GM12878 (cell line): ENCODE measurements around the gene SFMBT1. TPM values are rescaled to one million over a fixed set of nuclear protein-coding genes. Genes with fewer than 3 reads are reported as not detected.

Experiments
- ATF7 ChIP-seq: fragments of 450-650 bp; IDR thresholded peaks from 2 replicates; pipeline ENCODE4 v1.6.1; 2016; ENCODE audit warnings: low read depth, mild to moderate bottlenecking
- BHLHE40 ChIP-seq, 2 experiments: fragments of 450-650 bp in 1 of 2; IDR thresholded peaks; 2 replicates each; pipeline ENCODE4 v1.6.1; 2011 to 2017; ENCODE audit warnings: low read depth in 2 of 2, borderline replicate concordance in 1 of 2, improper control_type of control experiment in 1 of 2, low read length in 1 of 2, mild to moderate bottlenecking in 1 of 2
- DPF2 ChIP-seq: fragments of 450-650 bp; IDR thresholded peaks from 2 replicates; pipeline ENCODE4 v1.6.1; 2017; ENCODE audit warnings: mild to moderate bottlenecking
- ESRRA ChIP-seq: IDR thresholded peaks from 2 replicates; pipeline ENCODE4 v1.6.1; 2012; ENCODE audit warnings: mild to moderate bottlenecking, low read length, improper control_type of control experiment
- HDGF ChIP-seq: fragments of 450-650 bp; IDR thresholded peaks from 2 replicates; pipeline ENCODE4 v1.6.1; 2016; ENCODE audit warnings: antibody characterized with exemption
- IKZF2 ChIP-seq, 2 experiments: fragments of 450-650 bp; IDR thresholded peaks; 2 replicates each; pipeline ENCODE4 v1.6.1; 2017; ENCODE audit warnings: mild to moderate bottlenecking in 2 of 2, moderate library complexity in 2 of 2
- JUND ChIP-seq: IDR thresholded peaks from 2 replicates; pipeline ENCODE4 v1.6.1; 2012; ENCODE audit warnings: low read depth, mild to moderate bottlenecking, low read length, improper control_type of control experiment, moderate library complexity
- MTA2 ChIP-seq: fragments of 450-650 bp; IDR thresholded peaks from 2 replicates; pipeline ENCODE4 v1.6.1; 2016; ENCODE audit warnings: low read depth, mild to moderate bottlenecking, moderate library complexity
- MXI1 ChIP-seq: fragments of 150-350 bp; IDR thresholded peaks from 2 replicates; pipeline ENCODE4 v1.6.1; 2011; ENCODE audit warnings: low read depth, mild to moderate bottlenecking, inconsistent platforms, low read length, improper control_type of control experiment
- RAD51 ChIP-seq: fragments of 450-650 bp; IDR thresholded peaks from 2 replicates; pipeline ENCODE4 v1.6.1; 2016; ENCODE audit warnings: moderate library complexity, mild to moderate bottlenecking, inconsistent platforms
- RB1 ChIP-seq: fragments of 450-650 bp; formaldehyde crosslinking; IDR thresholded peaks from 2 replicates; pipeline ENCODE4 v1.6.1; 2017; ENCODE audit warnings: mild to moderate bottlenecking, borderline replicate concordance
- RUNX3 ChIP-seq: IDR thresholded peaks from 2 replicates; pipeline ENCODE4 v1.6.1; 2012; ENCODE audit warnings: low read length, inconsistent platforms
- SIX5 ChIP-seq: IDR thresholded peaks from 2 replicates; pipeline ENCODE4 v1.6.1; 2011; ENCODE audit warnings: mild to moderate bottlenecking, low read depth, low read length, moderate library complexity; ENCODE audit not compliant: severe bottlenecking
- SMARCA5 ChIP-seq: fragments of 450-650 bp; IDR thresholded peaks from 2 replicates; pipeline ENCODE4 v1.6.1; 2017; ENCODE audit warnings: mild to moderate bottlenecking
- SRF ChIP-seq, 2 experiments: IDR thresholded peaks; 2 replicates each; pipeline ENCODE4 v1.6.1; 2011; ENCODE audit warnings: low read depth in 2 of 2, low read length in 2 of 2, mild to moderate bottlenecking in 1 of 2, moderate library complexity in 1 of 2
- TBL1XR1 ChIP-seq: IDR thresholded peaks from 2 replicates; pipeline ENCODE4 v1.6.1; 2012; ENCODE audit warnings: low read depth, low read length, improper control_type of control experiment
- YY1 ChIP-seq: IDR thresholded peaks from 2 replicates; pipeline ENCODE4 v1.6.1; 2011; ENCODE audit warnings: low read depth, mild to moderate bottlenecking, low read length
- ZNF384 ChIP-seq: IDR thresholded peaks from 2 replicates; pipeline ENCODE4 v1.6.1; 2012; ENCODE audit warnings: low read depth, mild to moderate bottlenecking, low read length, improper control_type of control experiment, borderline replicate concordance
- polyA plus RNA-seq, 11 experiments: library from polyadenylated mRNA; depleted of rRNA in 4 of 11; unstranded in 6 of 11; stranded (reverse) in 5 of 11; fragments of >200 nt; fragmentation: Nextera tagmentation in 4 of 11; fragmentation: Illumina TruSeq in 1 of 11; extraction: Ambion mirVana in 4 of 11; extraction: Trizol in 1 of 11; gene quantifications; 1 replicate in 1 of 11; 2 replicates in 10 of 11; pipeline versions ENCODE4 v1.2.1 to v1.2.3, GENCODE V29; 2011 to 2016; ENCODE audit warnings: inconsistent platforms in 2 of 11, missing spikeins in 2 of 11, low read depth in 1 of 11
- total RNA-seq, 4 experiments: library from RNA; depleted of rRNA in 3 of 4; stranded (reverse); fragments of >200 nt in 3 of 4; fragmentation: Illumina TruSeq in 1 of 4; extraction: Trizol in 1 of 4; gene quantifications; 2 replicates each; pipeline versions ENCODE4 v1.2.1 to v1.2.3, GENCODE V29; 2013 to 2021
- TF ChIP-seq, protein P1 (sequence below), 3 experiments: IDR thresholded peaks in 2 of 3; conservative IDR thresholded peaks in 1 of 3; 2 replicates each; pipeline ENCODE4 v1.5.1; 2011; ENCODE audit warnings: low read depth in 3 of 3, low read length in 3 of 3, mild to moderate bottlenecking in 3 of 3, control low read depth in 2 of 3, moderate library complexity in 2 of 3, inconsistent platforms in 1 of 3, mixed read lengths in 1 of 3; ENCODE audit not compliant: control insufficient read depth in 2 of 3, insufficient read depth in 1 of 3; ENCODE audit errors: extremely low read depth in 1 of 3
- TF ChIP-seq, protein P2 (sequence below): IDR thresholded peaks from 2 replicates; pipeline ENCODE4 v1.6.1; 2011; ENCODE audit warnings: low read depth, mild to moderate bottlenecking, low read length, moderate library complexity, borderline replicate concordance; ENCODE audit errors: extremely low read depth
- TF ChIP-seq, protein P3 (sequence below): IDR thresholded peaks from 2 replicates; pipeline ENCODE4 v1.6.1; 2012; ENCODE audit warnings: low read length, inconsistent platforms
- TF ChIP-seq, protein P4 (sequence below): fragments of 450-650 bp; IDR thresholded peaks from 2 replicates; pipeline ENCODE4 v1.6.1; 2017; ENCODE audit warnings: borderline replicate concordance
- TF ChIP-seq, protein P5 (sequence below): IDR thresholded peaks from 2 replicates; pipeline ENCODE4 v1.6.1; 2012; ENCODE audit warnings: low read depth, low read length, improper control_type of control experiment

Gene SFMBT1
- total and polyA plus RNA-seq, 10 of the 15 experiments (the other 5 are each of a cell fraction or from before 2014, with no cell fraction given): 3.2 to 19.5 (median 11.4) TPM

DNA sequence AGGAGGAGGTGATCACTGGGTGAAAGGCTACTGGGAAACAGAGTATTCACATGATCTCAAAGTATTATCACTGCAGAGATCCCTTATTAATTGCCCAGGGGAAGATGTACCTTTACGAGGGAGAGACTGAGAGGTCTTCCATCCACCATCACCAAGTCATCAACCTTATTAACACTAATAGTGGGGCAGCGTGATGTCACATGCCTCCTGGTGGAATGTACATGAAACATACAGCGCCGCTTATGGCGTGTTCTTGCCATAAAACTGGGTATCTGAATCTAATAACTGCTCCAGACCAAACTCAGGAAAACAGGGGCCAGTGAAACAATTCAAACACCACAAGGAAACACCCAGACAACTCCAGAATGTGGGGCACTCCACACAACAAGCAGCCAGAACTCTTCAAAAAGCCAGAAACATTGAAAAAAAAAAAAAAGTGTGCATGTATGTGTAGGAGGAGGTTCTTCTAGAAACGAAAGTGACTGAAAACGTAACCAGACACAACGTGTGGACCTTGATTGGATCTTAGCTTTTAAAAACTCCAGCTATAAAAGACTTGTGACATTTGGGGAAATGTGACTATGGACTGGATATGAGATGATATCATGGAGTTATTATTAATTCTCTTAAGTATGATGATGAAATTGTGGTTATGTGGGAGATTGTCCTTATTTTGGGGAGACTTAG is 153.1 kb downstream of the SFMBT1 start (continued):
- TF ChIP-seq, protein P1, sequence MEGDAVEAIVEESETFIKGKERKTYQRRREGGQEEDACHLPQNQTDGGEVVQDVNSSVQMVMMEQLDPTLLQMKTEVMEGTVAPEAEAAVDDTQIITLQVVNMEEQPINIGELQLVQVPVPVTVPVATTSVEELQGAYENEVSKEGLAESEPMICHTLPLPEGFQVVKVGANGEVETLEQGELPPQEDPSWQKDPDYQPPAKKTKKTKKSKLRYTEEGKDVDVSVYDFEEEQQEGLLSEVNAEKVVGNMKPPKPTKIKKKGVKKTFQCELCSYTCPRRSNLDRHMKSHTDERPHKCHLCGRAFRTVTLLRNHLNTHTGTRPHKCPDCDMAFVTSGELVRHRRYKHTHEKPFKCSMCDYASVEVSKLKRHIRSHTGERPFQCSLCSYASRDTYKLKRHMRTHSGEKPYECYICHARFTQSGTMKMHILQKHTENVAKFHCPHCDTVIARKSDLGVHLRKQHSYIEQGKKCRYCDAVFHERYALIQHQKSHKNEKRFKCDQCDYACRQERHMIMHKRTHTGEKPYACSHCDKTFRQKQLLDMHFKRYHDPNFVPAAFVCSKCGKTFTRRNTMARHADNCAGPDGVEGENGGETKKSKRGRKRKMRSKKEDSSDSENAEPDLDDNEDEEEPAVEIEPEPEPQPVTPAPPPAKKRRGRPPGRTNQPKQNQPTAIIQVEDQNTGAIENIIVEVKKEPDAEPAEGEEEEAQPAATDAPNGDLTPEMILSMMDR (IDR thresholded peaks at IDR 0.05 in 2 of 3, conservative IDR thresholded peaks at IDR 0.05 in 1 of 3; ENCODE audit: control insufficient read depth in 2 of 3, extremely low read depth in 1 of 3, insufficient read depth in 1 of 3, low read depth in 3 of 3, low read length in 3 of 3): peak; percentile 34 to 42 (median 41)
- TF ChIP-seq RAD51 (peak; percentile 57; the same call in 1 of the 2 replicates), ESRRA (no peak), DPF2 (0 out of 2 replicates have a peak, but pooled peaks have one; percentile 13), MXI1 (peak; percentile 70), RUNX3 (peak; percentile 53), ZNF384 (peak; percentile 93), BHLHE40 (IDR thresholded peaks at IDR 0.05; ENCODE audit: borderline replicate concordance in 1 of 2, low read depth in 2 of 2, low read length in 1 of 2) (peak in 1 of 2 experiments; percentile 21; a peak in 1 of 4 replicates), RB1 (0 out of 2 replicates have a peak, but pooled peaks have one; percentile 29), HDGF (peak; percentile 87; the same call in 1 of the 2 replicates), JUND (peak; percentile 23; the same call in 1 of the 2 replicates), ATF7 (peak; percentile 68), SRF (IDR thresholded peaks at IDR 0.05; ENCODE audit: low read depth in 2 of 2, low read length in 2 of 2) (no peak), MTA2 (peak; percentile 45; the same call in 1 of the 2 replicates), YY1 (0 out of 2 replicates have a peak, but pooled peaks have one; percentile 32), IKZF2 (IDR thresholded peaks at IDR 0.05) (no peak), TBL1XR1 (no peak), SMARCA5 (peak; percentile 66; the same call in 1 of the 2 replicates), SIX5 (no peak)
- TF ChIP-seq, protein P2, sequence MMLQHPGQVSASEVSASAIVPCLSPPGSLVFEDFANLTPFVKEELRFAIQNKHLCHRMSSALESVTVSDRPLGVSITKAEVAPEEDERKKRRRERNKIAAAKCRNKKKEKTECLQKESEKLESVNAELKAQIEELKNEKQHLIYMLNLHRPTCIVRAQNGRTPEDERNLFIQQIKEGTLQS: no peak
- TF ChIP-seq, protein P3, sequence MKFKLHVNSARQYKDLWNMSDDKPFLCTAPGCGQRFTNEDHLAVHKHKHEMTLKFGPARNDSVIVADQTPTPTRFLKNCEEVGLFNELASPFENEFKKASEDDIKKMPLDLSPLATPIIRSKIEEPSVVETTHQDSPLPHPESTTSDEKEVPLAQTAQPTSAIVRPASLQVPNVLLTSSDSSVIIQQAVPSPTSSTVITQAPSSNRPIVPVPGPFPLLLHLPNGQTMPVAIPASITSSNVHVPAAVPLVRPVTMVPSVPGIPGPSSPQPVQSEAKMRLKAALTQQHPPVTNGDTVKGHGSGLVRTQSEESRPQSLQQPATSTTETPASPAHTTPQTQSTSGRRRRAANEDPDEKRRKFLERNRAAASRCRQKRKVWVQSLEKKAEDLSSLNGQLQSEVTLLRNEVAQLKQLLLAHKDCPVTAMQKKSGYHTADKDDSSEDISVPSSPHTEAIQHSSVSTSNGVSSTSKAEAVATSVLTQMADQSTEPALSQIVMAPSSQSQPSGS: no peak
- TF ChIP-seq, protein P4, sequence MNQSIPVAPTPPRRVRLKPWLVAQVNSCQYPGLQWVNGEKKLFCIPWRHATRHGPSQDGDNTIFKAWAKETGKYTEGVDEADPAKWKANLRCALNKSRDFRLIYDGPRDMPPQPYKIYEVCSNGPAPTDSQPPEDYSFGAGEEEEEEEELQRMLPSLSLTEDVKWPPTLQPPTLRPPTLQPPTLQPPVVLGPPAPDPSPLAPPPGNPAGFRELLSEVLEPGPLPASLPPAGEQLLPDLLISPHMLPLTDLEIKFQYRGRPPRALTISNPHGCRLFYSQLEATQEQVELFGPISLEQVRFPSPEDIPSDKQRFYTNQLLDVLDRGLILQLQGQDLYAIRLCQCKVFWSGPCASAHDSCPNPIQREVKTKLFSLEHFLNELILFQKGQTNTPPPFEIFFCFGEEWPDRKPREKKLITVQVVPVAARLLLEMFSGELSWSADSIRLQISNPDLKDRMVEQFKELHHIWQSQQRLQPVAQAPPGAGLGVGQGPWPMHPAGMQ: no peak
- TF ChIP-seq, protein P5, sequence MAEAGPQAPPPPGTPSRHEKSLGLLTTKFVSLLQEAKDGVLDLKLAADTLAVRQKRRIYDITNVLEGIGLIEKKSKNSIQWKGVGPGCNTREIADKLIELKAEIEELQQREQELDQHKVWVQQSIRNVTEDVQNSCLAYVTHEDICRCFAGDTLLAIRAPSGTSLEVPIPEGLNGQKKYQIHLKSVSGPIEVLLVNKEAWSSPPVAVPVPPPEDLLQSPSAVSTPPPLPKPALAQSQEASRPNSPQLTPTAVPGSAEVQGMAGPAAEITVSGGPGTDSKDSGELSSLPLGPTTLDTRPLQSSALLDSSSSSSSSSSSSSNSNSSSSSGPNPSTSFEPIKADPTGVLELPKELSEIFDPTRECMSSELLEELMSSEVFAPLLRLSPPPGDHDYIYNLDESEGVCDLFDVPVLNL: no peak
